Stimulated activated CD4-positive, alpha-beta T cell treated with anti-CD3 and anti-CD28 coated beads, TNF-alpha, amount 100 ng/mL, for 4 hours (primary cell): ENCODE results near the gene G2E3.
"Not testable (repeated sequence)": the region's sequence is repeated elsewhere in the genome, so short reads cannot be mapped to it uniquely, and the experiment has no call there.

Experiments used
- DNase-seq, 3 experiments: peaks; one replicate each; pipeline ENCODE4 v3.0.0-alpha.2; 2020; ENCODE audit warnings: low read depth in 3 of 3

Gene G2E3

DNA sequence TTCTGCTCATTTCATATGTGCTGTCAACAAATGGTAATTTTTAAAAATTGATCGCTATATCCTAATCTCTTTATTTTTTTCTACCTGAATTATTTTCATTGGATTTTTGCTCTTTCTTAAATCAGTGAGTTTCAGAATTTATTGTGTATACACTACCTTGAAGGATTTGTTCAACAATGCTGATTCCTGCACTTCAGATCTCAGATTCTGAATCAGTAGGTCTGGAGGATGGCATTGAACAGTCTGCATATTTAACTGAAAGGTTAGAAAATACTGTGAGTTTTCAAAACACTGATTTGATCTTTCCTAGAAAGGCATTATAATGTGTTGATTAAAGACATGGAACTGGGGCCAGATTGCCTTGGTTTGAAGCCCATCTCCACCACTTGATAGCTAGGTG, 1.6 kb downstream of the G2E3 start:
- no peak for DNase-seq

DNA sequence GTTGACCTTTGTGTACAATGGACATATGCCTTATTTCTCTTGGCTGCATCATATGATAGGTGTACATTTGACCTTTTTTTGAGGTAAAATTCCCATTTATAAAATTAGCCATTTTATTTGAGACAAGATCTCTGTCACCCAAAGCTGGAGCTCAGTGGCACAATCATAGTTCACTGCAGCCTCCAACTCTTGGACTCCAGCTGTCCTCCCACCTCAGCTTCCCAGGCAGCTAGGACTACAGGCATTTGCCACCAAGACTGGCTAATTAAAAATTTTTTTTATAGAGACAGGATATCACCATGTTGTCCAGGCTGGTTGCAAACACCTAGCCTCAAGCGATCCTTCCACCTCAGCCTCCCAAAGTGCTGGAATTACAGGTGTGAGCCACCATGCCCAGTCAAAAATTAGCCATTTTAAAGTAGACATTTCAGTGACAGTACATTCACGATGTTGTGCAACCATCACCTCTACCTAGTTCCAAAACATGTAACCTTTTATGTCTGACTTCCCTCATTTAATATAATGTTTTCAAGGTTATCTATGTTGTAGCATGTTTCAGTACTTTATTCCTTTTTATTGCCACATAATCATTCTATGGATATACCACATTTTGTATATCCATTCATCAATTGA, 5.4 kb downstream of the G2E3 start:
- no peak for DNase-seq

DNA sequence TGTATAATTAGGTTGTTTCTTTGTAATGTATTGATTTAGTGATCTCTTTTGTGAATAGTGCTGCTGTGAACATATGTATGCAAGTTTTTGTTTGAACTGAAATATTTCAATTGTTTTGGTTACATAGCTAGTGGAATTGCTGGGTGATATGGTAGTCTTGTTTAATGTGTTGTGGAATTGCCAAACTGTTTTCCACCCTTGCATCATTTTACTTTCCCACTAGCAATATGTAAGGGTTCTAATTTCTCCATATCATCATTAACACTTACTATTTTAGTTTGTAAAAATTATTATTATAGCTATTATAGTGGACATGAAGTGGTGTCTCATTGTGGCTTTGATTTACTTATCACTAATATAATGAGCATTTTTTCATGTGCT, 5.9 kb downstream of the G2E3 start:
- DNase-seq: no peak

DNA sequence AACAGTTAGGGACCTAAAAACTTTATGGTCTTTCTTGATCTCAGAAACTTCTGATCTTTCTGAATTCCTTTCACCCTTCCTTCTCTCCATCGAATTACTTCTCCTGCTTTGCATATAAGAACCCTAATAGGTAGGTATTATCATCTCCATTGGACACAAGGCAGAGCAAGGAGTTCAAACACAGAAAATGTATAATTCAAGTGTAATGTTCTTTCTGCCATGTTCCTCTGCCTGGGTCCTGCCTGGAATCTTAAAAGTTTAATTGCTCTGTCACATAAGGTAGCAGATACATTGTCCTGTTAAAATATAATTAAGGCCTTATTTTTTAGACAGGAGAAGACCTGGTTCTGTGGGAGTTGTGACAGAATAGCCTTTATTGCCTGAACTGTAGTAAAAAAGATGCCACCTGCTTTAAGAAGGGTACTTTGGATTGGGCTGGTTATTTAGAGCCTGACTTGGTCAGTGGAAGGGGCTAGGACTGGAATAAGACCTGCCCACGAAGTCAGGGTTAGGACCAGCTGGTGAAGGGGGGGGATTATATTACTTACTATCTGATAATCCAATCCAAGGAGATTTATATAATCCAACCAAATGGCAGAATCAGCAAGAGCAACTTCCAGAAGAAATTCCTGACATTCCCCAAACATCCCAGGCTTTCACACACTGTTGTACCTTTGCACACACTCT, 10.4 kb downstream of the G2E3 start:
- DNase-seq: no peak

DNA sequence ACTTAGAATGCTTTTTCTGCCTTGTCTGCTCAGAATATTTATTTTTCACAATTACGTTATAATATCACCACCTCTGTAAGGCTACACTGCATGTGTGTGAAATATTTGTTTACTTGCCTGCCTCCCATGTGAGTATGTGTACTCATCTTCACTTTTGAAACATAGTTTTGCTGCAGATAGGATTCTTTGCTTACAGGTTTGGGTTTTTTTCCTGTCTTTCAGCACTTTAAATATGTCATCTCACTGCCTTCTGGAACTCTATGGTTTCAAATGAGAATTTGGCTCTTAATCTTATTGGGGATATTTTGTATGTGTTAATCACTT, 10.9 kb downstream of the G2E3 start:
- DNase-seq: no peak

DNA sequence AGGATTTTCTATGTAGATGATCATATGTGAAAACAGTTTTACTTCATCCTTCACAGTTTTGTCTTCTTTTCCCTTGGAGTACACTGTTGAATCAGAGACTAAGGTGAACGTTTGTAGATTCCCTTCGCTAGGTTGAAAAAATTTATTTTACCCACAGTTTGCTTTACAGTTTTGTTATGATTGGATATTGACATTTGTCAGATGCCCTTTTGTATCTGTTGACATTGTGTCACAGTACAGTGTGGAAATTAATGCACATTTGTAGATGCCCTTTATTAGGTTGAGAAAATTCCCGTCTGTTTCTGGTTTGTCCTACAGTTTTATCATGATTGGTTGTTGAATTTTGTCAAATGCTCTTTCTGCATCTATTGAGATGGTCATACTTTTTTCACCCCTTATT, 13.3 kb downstream of the G2E3 start:
- no peak for DNase-seq

DNA sequence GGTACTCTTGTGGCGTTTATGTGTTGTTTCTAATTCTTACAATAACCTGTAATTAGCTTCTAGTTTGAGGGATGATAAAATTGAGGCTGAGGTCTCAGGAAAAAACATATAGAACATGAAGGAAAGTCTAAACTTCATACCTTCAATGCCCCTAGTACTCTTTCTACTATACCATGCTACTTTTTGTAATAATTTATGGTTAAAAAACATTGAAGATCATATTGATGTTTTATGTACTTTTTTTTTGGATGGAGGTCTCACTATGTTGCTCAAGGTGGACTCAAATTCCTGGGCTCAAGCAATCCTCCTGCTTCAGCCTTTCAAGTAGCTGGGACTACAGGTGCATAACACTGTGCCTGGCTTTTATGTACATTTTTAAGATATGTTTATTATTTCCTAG, 13.8 kb downstream of the G2E3 start:
- DNase-seq: no peak

DNA sequence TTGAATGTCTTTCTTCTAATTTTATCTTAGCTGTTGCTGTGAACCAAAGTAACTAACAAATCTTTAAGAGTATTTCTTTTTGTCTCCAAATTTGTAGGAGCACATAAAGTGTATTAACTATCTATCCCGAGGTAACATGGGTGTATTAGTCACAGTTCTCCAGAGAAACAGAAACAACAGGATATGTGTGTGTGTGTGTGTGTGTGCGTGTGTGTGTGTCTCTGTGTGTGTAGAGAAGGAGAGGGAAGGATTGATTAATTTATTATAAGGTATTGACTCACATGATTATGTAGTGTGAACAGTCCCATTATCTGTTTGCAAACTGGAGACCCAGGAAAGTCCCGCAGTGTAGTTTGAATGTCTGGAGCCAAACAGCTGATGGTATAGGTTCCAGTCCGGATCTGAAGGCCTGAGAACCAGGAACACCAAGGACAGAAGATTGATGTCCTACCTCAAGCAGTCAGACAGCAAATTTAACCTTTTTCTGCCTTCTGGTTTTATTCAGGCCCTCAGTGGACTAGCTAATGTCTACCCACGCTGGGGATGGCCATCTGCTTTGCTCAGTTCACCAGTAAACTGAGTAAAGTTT, 14.4 kb downstream of the G2E3 start:
- DNase-seq: no peak

DNA sequence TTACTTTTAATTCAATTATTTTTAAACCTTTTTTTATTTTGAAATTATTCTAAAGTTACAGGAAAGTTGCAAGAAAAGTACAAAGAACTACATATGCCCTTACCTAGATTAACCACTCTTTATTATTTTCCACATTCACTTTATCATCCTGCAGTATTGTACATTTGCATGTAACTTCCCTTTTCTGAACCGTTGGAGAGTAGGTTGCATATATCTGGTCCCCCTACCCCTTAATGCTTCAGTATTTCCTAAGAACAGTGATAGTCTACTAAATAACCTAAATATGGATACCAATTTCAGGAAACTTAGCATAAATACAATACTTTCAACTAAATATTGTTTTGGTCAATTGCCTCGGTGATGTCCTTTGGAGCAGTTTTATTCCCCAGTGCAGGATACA, 15.0 kb downstream of the G2E3 start:
- DNase-seq: no peak

DNA sequence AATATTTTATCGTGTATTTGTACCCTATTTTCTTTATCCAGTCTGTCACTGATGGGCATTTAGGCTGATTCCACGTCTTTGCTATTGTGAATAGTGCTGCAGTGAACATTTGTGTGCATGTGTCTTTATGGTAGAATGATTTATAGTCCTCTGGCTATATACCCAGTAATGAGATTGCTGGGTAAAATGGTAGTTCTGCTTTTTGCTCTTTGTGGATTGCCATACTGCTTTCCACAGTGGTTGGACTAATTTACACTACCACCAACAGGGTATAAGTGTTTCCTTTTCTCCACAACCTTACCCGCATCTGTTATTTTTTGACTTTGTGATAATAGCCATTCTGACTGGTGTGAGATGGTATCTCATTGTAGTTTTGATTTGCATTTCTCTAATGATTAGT, 15.8 kb downstream of the G2E3 start:
- DNase-seq: not testable (repeated sequence)

DNA sequence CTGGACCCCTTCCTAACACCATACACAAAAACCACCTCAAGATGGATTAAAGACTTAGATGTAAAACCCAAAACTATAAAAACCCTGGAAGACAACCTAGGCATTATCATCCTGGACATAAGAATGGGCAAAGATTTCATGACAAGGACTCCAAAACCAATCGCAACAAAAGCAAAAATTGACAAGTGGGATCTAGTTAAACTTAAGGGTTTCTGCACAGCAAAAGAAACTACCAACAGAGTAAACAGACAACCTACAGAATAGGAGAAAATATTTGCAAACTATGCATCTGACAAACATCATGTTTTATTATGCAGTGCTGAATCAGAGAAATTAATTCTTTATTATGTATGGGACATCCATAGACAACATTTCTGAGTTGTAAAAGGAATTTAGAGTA, 17.4 kb downstream of the G2E3 start:
- not testable (repeated sequence) for DNase-seq

DNA sequence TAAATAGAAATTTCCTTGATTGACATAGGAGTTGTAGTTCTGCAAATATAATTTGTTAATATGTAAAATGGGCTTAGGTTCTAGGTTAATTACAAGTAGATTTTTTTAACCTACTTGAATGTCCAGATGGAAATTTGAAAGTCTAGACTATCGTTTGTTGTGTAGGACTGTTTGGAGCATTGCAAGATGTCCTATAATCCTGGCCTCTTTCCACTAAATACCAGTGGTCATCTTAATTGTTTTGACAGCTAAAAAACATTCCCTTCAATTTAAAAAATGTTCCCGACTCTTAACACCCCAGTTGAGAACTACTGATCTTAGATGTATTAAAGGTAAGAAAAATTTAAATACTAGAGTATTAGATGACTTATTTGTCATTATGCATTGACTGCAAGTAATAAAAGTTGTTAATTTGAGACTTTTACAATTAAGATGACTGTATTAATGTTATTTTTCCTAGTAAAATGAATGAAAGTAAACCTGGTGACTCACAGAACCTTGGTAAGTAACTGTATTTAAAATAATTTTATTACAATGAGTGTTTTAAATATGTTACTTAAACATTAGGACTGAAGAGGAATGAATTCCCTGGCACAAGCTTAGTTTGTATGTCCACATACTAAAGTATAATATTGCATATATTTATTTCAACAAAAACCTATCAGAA, 21.8 kb downstream of the G2E3 start:
- no peak for DNase-seq

DNA sequence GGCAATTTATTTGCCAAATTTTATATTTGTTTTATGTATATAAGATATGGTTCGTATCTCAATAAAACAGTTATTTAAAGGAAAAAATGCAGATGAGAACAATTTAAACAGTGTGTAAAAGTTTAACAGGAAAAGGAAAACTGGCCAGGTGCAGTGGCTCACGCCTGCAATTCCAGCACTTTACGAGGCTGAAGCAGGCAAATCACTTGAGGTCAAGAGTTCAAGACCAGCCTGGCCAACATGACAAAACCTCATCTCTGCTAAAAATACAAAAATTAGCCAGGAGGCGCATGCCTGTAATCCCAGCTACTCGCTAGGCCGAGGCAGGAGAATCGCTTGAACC, 22.3 kb downstream of the G2E3 start:
- DNase-seq: no peak

DNA sequence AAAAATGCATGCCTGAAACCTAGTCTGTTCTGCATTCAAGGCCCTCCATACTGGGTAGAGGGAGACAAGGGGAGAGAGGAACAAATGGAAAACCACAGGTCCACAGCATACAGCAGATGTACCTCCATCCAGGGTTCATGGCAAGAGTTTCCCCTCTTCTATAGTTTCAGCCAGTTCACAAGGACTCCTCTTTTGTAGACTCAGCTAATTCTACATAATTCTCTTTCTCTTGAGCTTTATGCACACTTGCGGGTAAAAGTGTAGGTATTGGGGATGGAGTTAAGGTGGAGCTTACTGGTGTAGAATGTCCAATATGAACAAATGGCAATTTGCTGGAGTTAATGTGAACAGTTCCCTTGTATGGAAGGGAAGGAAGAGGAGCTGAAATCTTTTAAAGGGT, 23.4 kb downstream of the G2E3 start:
- DNase-seq: no peak

DNA sequence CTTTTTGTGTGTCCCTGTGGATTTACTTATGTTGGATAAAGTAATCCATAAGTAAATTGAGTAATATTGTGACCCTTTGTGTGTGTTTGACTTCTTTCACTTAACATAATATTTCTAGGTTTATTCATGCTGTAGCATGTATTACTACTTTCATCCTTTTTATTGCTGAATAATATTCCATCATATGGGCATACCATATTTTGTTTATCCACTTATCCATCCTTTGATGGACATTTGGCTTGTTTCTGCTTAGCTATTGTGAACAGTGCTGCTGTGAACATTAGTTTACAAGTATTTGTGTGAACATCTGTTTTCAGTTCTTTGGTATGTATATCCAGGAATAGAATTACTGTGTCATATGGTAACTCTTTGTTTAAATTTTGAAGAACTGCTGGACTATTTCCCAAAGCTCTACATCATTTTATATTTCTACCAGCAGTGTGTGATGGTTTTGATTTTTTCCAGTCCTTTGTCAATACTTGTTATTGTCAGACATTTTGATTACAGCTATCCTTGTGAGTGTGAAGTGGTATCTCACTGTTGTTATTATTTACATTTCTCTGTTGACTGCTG, 25.2 kb downstream of the G2E3 start:
- DNase-seq: no peak

DNA sequence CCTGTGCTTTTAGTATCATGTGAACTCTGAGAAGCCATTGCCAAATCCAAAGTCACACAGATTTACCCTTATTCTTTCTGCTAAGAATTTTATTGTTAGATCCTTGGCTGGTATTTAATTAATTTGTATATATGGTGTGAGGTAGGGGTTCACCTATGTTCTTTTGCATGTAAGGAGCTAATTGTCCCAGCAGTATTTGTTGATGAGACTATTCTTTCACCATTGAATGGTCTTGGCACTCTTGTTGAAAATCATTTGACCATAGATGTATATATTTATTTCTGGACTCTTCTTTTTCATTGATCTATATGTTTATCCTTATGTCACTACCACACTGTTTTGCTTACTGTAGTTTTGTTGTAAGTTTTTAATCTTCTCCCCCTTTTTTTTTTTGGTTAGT, 26.2 kb downstream of the G2E3 start:
- DNase-seq: no peak

DNA sequence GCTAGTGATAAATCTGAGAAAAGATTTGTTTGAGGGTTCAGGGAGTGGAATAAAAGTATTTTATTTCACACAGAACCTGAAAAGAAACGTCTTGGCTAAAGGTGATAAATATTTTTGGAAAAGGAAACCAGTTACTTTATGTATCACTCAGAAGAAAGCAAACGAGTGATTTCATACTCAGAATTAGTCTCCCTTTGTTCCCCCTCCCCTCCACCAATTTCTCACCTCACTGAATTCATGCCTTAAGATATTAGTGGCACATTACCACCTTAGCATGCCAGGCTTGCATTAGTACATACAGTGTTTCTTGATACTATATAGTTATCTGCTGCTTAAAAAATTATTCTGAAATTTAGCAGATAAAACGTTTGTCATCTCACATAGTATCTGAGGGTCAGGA, 28.2 kb downstream of the G2E3 start:
- DNase-seq: no peak

DNA sequence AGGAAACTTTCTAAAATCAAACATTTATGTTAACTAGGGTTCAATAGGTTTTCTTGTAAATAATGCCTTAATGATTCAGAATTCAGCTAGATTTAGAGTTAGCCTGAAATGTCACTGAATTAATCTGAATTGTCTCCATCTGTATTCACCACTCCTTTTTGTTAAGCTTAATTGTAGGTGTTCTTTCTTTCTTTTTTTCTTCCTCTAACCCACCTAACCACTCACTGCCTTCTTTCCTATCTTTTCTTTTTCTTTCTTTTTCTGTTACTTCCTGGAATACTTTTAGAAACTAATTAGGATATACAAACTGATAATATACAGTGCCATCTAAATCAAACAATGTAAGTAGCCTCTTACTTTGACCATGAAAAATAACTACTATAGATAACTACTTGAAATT, 29.9 kb downstream of the G2E3 start:
- no peak for DNase-seq

DNA sequence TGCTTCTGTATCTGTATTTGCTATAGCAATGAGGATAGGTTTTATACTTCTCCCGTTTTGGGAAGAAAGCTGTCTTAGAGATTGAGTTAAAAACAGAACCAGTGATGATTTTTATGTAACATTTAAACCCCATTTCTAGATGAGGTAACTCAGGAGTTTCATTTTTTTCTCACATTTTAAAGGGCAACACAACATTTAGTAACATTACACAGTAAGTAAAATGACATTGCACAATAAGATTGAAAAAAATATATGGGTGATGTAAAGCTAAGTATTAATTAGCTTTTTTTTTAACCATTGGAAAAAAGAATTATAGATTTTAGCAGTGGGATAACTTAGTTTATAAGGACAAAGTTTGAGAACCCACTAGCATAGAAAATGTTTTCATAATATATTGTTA, 38.0 kb downstream of the G2E3 start:
- DNase-seq: no peak

DNA sequence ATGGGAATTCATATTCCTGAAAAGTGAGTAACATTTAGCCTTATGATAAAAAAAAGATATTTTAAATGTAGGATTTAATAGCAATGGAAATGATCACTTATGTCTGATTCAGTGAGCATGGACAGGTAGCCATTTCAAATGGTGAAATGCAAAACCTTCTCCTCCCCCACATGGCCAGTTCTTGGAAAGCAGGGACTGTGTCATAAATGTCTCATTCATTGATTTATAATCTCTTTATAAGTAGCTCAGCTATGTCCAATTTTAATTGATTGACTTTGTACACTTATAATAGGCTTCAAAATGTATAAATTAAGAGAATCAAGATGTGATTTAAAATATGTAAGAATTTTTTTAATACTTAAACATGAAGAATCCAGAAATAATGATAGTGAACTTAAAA, 38.5 kb downstream of the G2E3 start:
- no peak for DNase-seq

DNA sequence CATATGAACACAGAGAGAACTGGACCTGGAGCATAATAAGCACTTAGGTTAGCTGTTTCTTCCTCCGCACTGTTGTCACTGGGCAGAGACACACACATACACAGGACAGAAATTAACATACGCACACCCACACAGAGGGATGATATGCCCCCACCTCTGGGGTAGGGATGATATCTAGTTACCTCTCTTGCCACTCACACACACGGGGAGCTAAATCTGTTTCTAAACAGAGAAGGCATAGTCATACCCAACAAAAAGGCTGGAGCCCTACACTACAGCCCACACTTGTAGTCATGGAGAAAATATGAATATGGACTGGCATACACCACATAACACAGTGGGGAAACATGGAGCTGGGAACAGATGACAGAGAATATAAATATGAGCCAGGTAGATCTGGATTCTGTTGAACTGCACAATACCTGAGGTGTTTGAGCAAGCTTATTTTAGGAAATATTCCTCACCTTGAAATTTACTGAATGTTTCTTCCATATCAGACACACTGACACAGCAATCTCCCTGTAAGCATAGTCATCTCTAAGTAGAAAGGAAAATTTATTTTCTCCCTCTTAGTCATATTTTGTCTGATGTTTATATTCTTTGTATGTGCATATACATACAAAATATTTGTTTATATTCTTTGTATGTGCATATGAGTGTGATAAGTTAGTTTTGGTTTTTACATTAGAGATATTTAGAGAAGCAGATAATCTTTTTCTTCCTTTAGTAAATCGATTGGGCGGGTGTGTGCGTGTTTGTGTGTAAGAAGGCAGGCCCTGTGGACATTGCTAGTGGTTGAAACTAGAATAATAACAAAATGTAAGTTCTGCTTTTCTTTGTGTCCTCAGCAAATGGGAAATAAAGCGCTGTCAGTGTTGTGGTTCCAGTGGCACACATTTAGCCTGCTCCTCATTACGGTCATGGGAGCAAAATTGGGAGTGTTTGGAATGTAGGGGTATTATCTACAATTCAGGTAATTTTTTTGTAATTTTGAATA, 42.3 kb downstream of the G2E3 start:
- no peak for DNase-seq

DNA sequence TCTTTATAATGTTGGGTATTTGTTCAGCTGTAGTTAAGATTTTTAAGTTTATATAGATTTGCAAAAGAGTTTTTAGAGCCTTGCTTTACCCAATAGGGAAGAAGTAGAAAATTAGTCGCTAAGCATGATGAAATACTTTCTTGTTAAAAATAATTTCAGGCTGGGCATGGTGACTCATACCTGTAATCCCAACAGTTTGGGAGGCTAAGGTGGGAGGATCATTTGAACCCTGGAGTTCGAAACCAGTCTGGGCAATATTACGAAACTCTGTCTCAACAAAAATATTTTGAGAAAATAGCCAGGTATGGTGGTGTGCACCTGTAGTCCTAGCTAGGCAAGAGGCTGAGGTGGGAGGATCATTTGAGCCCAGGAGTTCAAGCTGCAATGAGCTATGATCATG, 44.4 kb downstream of the G2E3 start:
- no peak for DNase-seq
